Urinary bladder (tissue), 4 donors: ENCODE measurements around the gene RGS14. TPM values are rescaled to one million over a fixed set of nuclear protein-coding genes. Genes with fewer than 3 reads are reported as not detected.

Experiments used
- DNase-seq: peaks from one replicate; pipeline ENCODE4 v3.0.0-alpha.2; 2015; ENCODE audit errors: extremely low spot score
- H3K27ac ChIP-seq: one replicate; pipeline ENCODE4 v1.5.1; 2013; ENCODE audit warnings: low read depth, mild to moderate bottlenecking, moderate library complexity
- H3K36me3 ChIP-seq: one replicate; pipeline ENCODE4 v1.6.1; 2013; ENCODE audit warnings: mild to moderate bottlenecking, moderate library complexity; ENCODE audit not compliant: insufficient read depth
- H3K4me1 ChIP-seq: one replicate; pipeline ENCODE4 v1.6.1; 2013; ENCODE audit warnings: mild to moderate bottlenecking, moderate library complexity; ENCODE audit not compliant: insufficient read depth
- H3K4me3 ChIP-seq: one replicate; pipeline ENCODE4 v1.5.1; 2013; ENCODE audit warnings: low read depth, low read length
- WGBS: extraction: QIAGEN DNeasy Blood & Tissue Kit; methylation state at CpG from one replicate; pipeline ENCODE4 v1.1.7; 2013; 5-methylcytosine and 5-hydroxymethylcytosine counted together
- polyA plus RNA-seq: library from polyadenylated mRNA; stranded (reverse); fragments of 200-250 nt; gene quantifications from one replicate; pipeline ENCODE4 v1.2.3, GENCODE V29; 2013
- total RNA-seq: library from RNA; depleted of rRNA; stranded (reverse); fragments of >200 nt; gene quantifications from one replicate; pipeline ENCODE4 v1.2.3, GENCODE V29; 2014
- donor health status: healthy with polysubstance abuse.
- donor health status: healthy.

Gene RGS14
- total and polyA plus RNA-seq, 2 donors, result 4.7 to 16.4 TPM

DNA sequence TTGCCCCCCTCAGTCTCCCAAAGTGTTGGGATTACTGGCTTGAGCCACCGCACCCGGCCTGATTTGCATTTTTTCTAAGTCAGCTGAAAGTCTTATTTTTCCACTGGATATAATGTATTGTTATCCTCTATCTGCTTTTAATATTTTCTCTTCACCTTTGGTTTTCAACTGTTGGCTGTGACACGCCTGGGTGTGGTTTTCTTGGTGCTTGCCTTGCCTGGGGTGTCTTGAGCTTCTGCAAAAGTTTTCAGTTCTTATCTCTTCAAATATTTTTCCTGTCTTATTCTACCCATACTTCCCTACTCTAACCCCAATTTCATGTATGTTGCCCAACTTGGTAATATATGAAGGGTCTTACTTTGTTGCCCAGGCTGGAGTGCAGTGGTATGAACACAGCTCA, 41.7 kb upstream of the RGS14 start:
- 76% methylated on average over 3 of the region's 3 CpGs for WGBS
- no peak overlapping the region for H3K27ac ChIP-seq
- no peak overlapping the region for H3K4me3 ChIP-seq
- H3K4me1 ChIP-seq, result no peaks in the 10 kb centered on the region
- no peaks in the 10 kb centered on the region for H3K36me3 ChIP-seq
- DNase-seq, result no peak

DNA sequence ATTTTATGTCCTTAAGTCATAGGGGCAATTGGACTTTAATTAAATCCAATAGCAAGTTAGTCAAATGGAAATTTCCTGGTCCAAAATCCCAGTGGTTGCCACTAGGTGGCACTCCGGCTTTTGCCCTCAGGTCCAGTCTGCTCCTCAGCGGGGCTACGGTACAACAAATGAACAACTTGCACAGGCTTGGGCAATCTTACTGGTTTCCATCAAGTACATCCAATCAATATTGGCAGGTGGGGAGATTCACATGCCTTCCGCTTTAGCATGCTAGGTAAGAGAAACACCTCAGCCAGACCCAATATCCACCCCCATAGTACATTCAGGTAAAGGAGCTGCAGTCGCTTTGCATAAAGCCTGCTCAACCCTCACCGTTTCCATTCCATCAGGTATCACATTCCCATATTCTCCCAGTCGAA, 39.8 kb upstream of the RGS14 start:
- whole genome bisulfite sequencing, result 37% methylated on average over 7 of the region's 7 CpGs
- Histone ChIP-seq H3K4me3 (no peak overlapping the region), H3K36me3 (no peaks in the 10 kb centered on the region), H3K27ac (no peak overlapping the region), H3K4me1 (no peaks in the 10 kb centered on the region)
- no peak for DNase-seq

DNA sequence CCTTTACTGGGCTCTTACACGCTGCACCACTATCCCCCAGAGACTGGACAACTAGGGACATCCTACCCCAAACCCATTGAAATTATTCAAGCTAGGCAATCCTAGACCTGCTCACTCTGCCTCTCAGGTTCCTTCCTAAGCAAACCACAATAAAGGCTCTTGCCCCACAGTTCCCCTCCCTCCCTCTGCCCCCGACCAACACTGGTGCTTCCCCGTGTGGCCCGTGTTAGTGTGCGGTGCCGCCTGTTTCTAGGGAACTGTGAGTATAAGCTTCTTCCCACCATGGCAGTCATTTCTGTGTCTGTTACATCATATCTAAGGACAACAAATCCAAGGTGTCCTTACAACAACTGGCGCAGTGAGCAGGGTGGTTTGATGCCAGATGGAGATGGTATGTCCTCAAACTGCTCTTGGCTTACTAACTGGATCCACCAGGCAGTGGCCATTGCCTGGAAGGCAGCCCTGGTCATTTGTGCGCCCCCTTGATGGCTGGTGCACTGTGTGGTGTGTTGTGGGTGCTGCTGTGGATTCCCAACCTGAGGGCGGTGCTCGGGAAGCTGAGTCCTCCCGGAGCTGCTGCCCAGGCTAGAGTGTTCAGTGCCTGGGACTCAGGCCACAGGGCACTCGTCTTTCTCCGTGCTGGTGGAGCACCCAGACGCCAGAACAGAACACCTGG, 37.7 kb upstream of the RGS14 start:
- no peak overlapping the region for H3K27ac ChIP-seq
- H3K4me3 ChIP-seq, result no peak overlapping the region
- no peak for DNase-seq
- H3K36me3 ChIP-seq, result no peaks in the 10 kb centered on the region
- H3K4me1 ChIP-seq, result no peaks in the 10 kb centered on the region
- WGBS, result 91% methylated on average over 14 of the region's 14 CpGs

DNA sequence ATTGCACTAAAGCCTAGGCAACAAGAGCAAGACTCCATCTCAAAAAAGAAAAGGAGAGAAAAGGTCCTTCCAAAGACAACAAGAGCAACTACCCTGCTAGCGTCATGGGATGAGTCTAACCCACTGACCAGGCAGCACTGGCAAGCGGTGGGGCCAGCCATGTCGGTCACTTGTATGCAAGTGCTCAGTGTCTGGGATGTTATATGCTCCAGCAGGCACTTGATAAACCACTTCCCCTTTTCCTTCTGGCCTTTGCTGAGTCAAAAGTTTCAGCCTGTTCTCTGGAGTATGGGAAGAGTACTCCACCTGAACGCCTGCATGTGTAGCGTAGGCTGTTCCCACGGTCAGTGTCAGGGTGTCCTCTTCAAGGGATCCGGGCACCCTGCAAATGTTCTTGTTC, 36.8 kb upstream of the RGS14 start:
- Histone ChIP-seq H3K36me3 (no peaks in the 10 kb centered on the region), H3K27ac (no peak overlapping the region), H3K4me1 (no peaks in the 10 kb centered on the region), H3K4me3 (no peak overlapping the region)
- WGBS, result 94% methylated on average over 7 of the region's 7 CpGs
- no peak for DNase-seq

DNA sequence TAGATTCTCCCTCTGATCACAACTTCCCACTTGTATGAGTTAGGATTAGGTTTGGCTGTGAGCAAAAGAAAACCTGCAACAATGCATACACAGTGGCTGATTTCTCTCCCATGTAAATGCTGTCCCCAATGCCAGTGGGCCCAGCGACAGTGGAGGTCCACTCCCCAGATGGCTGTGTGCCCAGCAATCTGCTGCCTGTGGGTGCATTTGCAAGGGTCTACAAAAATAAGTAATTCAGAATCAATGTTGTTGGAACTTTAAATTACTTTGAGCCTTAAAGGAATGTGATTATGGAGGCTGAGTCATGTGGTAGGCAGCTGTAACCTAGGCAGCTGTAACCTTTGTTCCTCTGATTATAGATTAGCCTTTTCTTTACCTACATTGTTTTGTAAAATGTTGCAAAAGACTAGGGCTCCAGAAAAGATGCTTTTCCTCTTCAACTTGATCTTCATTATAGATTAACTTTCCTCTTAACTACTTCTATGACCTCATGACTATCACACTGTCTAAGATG, 31.8 kb upstream of the RGS14 start:
- Histone ChIP-seq H3K4me3 (no peak overlapping the region), H3K27ac (no peak overlapping the region), H3K36me3 (no peaks in the 10 kb centered on the region), H3K4me1 (no peaks in the 10 kb centered on the region)
- no peak for DNase-seq
- WGBS, result 77% methylated on average over 1 of the region's 1 CpG

DNA sequence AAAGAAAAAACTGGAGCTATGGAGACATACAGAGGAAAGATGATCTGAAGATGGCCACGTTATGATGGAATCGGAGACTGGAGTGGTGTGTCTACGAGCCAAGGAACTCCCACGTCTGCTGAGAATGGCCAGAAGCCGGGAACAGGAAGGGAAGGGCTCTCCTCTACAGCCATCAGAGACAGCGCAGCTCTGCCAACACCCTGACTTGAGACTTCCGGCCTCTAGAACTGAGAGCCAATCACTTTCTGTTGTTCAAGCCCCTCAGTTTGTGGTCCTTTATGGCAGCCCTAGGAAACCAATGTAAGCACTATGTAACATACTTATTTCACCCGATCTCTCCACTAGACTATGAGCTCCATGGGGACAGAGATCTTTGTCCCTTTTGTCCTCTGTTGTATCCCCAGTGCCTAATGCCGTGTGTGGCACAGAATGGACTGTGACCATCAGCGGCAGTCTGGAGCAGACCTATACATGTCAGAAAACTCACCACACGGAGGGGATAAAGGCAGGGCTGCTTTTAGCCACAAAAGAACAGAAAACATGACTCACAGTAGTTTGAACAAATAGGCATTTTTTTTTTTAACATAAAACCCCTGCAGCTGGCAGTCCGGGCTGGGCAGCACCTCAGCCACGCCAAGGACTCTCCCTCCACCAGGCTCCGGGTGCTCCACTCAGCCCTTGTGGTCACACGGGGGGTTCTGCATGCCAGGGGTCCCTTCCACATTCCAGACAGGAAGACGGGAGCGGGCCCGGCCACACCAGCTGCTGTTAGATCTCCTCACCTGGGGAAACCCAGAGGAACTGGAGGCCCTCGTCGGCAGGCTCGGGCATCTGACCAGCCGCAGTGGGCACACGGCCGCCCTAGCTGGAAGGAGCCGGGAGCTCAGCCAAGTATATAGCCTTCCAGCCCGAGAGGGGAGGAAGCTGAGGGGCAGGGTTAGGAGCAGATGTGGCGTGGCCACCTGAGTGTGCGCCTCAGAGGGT, 29.9 kb upstream of the RGS14 start:
- H3K4me1 ChIP-seq, result no peaks in the 10 kb centered on the region
- H3K36me3 ChIP-seq, result no peaks in the 10 kb centered on the region
- WGBS, result 72% methylated on average over 28 of the region's 28 CpGs
- H3K27ac ChIP-seq, result no peak overlapping the region
- DNase-seq, result no peak
- no peak overlapping the region for H3K4me3 ChIP-seq

DNA sequence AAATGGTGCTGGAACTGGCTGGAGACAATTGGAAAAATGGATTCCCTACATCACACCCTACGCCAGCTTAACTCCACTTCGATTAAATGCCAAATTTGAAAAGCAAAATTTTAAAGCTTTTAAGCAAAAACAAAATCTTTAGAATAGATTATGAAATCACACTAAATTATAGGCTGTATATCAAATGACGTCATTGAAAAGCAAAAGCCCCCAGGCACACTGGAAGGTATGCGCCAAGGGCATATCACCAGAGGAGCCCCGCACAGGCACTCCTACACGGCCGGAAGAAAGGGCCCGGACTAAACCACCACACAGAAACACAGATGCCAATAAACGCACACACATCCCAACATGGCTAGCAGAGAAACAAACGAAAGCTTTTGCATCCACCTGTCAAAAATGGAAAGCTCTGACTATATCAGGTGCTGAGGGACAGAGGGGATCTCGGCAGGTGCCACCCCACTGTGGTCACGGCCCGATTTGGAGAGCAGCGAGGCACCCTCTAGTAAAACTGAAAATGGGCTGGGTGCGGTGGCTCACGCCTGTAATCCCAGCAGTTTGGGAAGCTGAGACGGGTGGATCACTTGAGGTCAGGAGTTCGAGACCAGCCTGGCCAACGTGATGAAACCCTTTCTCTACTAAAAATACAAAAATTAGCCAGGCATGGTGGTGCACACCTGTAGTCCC, 29.0 kb upstream of the RGS14 start:
- no peak overlapping the region for H3K27ac ChIP-seq
- H3K4me3 ChIP-seq, result no peak overlapping the region
- WGBS, result 91% methylated on average over 19 of the region's 19 CpGs
- H3K36me3 ChIP-seq, result no peaks in the 10 kb centered on the region
- H3K4me1 ChIP-seq, result no peaks in the 10 kb centered on the region
- DNase-seq, result no peak

DNA sequence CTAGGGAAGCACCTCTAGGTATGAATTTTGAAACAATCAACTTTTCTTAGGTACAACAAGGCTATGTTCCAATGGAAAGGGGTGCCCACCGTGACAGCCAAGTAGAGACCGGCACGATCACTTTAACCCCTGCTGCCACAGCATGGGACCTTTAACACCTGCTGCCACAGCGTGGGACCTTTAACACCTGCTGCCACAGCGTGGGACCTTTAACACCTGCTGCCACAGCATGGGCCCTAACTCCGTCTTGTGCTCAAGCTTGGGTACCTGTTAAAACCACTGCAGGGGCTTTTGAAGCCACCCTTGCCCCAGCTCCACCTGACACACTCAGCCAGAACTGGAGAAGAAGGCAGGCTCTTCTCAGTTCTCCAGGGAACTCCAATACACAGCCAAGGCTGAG, 27.8 kb upstream of the RGS14 start:
- Histone ChIP-seq H3K4me3 (no peak overlapping the region), H3K4me1 (no peaks in the 10 kb centered on the region), H3K27ac (no peak overlapping the region), H3K36me3 (peaks cover 7% of the 10 kb centered on the region)
- WGBS, result 92% methylated on average over 6 of the region's 6 CpGs
- no peak for DNase-seq

DNA sequence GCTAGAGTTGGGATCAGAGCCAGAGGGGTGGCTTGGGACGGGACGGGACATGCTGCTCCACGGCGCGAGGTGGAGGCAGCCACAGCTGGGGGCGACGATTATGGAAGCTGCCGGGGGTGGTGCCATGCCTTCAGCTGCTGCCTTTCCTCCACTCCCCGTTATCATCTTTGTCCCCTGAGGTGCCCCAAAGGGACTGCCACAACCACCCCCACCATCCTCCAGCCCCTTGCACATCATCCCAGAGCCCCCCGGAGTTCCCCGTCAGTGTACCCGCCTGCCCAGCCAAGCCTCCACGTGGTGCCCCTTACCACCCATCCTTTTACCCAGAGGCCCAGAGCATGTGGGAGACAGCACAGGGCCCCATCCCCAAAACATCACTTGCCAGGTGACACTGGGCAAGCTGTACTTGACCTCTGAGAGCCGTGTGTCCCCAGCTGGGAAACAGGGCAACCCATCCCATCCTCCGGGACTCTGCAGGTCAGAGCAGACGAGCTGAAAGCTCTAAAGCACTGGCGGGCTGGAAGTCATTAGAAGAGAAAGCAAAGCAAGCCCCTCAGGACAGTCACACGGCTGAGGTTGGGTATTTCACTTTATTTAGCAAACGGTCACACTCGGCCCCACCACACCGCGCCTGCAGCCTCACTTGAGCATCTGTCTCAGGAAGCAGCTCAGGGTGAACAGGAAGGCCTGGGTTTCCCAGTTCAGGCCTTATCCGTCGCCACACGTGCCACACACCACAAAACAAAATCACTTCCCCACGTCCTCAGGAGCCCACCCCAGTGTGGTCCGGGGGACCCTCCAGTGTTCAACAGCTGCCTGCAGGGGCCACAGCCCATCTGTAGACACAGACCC, 26.5 kb upstream of the RGS14 start:
- Histone ChIP-seq H3K4me1 (no peaks in the 10 kb centered on the region), H3K36me3 (peaks cover 10% of the 10 kb centered on the region), H3K4me3 (no peak overlapping the region), H3K27ac (no peak overlapping the region)
- WGBS, result 82% methylated on average over 27 of the region's 27 CpGs
- no peak for DNase-seq

DNA sequence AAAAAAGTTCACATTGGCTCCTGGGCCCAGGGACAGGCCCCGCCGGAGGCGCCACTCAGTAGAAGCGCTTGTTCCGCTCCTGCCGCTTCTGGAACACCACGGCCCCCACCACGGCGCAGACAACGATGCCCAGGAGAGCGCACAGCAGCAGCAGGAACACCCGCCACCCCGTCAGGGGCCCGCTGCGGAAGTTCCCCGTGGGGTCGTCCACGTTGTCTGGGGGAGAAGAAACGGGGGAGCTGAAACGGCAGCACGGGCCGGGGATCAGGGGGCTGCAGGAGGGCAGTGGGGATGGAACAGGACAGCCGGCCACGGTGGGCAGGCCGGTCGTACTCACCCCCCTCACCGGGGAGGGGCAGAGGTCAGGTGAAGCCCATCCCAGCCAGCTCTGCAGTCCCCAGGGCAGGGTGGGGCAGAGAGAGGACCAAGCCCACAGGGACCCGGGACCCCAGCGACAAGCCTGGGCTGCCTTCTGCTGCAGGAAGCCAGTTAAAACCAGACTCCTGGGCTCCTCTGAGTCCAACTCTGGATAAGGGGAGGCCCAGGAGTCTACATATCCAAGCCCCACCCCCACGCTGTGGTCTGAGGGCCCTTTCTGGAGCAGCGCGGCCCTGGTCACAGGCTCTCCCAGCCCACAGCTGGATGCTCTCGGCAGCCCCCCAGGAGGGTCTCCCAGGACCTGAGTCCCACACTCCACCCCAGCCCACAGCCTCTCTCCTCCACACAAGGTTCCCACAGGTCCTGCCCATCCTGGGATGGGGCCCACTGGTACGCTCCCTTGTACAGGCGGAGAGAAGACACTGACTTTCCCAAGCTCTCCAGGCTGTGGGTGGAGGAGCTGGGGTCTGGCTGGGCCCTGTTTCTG, 25.5 kb upstream of the RGS14 start:
- DNase-seq, result no peak
- Histone ChIP-seq H3K36me3 (peaks cover 13% of the 10 kb centered on the region), H3K27ac (no peak overlapping the region), H3K4me1 (no peaks in the 10 kb centered on the region), H3K4me3 (no peak overlapping the region)
- 90% methylated on average over 35 of the region's 35 CpGs for WGBS

DNA sequence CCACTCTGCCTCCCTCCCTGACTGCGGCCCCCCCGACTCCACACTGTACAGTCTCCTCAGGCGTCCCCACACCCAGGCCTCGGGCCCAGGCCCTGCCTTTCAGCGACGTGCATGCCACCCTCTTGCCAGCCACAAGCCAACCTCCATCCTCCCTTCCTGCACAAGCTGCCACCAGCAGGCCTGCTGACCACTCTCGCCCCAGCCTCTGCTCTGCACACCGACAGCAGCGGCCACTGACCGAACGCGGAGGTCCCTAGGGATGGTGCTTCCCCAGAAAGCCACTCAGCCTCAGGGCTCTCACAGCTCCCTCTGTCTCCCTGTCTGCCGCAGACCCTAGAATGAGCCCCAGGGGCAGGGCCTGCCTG, 24.8 kb upstream of the RGS14 start:
- WGBS, result 86% methylated on average over 13 of the region's 13 CpGs
- Histone ChIP-seq H3K27ac (no peak overlapping the region), H3K4me3 (no peak overlapping the region), H3K36me3 (peaks cover 13% of the 10 kb centered on the region), H3K4me1 (no peaks in the 10 kb centered on the region)
- no peak for DNase-seq

DNA sequence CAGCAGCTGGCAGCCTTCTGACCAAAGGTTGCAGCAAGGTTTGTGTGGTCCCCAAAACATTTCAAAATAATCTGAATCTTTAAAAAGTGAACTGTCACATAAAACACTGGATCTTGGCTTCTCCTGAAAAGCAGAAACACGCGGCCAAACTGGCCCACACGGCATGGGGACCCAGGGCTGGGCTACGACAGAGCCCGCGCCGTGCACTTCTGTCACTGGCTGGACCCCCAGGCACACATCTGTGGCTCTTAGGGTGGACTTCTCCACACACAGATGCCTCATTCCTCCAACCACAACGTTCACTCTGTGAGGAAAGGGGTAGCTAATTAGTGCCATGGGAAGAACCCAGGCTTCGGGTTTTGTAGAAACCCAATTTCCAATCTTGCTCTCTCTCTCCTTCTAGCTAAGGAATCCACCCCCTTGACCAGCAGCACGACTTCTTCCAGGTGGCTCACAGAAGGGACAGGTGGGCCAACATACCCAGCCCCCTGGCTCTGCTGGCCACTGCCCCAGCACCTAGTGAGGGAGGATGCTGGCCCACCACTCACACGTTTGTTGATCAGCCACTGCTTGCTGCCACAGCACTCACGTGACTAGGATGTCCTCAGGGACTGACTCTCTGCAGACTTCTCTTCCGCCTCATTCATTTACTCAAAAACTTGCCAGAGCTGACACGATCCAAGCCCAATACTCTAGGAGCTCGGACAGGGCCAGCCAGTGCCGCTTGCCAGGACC, 24.1 kb upstream of the RGS14 start:
- Histone ChIP-seq H3K36me3 (peaks cover 13% of the 10 kb centered on the region), H3K27ac (no peak overlapping the region), H3K4me1 (no peaks in the 10 kb centered on the region), H3K4me3 (no peak overlapping the region)
- no peak for DNase-seq
- WGBS, result 92% methylated on average over 16 of the region's 16 CpGs
